ENCODE results near the gene CLRN1.

Gene CLRN1

GRCh38 chr3:150975086-150975991, 2.8 kb upstream of the CLRN1 start:
- DNase-seq: no peak

DNA sequence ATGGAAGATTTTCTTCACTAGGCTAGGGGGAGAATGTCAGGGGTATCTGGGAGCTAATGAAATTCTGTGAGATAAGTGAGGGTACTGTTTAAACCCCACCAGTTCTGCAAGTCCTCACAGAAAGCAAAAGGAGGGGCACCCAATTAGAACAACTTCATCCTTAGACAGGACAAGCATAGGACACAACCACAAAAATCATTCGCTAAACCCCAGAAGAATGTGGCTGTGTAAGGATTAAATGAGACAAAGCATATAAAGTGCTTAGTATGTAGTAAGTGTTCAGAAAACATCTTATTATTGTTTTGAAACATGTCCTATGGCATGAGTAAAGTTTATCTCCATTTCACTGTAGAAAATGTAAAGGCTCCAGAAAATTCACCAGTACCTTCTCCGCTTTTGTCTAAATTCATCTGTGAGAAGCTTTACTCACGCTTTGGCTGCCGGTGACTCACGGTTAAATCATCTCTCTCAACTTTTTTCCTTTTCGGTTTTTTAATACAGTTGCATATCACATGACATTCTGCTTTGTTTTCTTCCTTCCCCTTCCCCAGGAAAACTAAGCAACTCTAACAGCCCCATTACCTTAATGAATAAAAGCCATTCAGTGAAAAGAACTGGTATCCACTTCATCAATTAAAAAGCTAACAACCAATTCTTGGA, 1.7 kb downstream of the CLRN1 start:
- DNase-seq: no peak

- no peak for DNase-seq
Observed at GRCh38 chr3:150968341-150969035, 4.0 kb downstream of the CLRN1 start.

GRCh38 chr3:150965436-150965835, 7.1 kb downstream of the CLRN1 start:
- no peak for DNase-seq

DNA sequence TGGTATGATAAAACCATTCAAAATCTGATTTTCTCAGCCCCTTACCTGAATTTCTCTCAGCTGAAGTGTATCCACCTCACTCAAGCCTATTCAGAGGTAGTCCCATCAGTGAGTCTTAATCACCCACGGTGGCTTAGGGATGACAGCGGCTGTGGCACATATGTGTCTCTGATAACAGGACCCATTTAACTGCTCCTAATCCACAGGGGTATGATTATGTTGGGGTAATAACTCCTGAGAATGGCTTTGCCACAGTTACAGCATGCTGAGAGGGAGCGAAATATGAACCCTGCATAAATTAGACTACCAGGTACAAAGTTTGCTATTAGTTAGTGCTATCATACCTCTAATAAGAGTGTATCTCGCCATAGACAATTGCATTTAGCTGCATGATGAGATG, 10.6 kb downstream of the CLRN1 start:
- DNase-seq: no peak

DNA sequence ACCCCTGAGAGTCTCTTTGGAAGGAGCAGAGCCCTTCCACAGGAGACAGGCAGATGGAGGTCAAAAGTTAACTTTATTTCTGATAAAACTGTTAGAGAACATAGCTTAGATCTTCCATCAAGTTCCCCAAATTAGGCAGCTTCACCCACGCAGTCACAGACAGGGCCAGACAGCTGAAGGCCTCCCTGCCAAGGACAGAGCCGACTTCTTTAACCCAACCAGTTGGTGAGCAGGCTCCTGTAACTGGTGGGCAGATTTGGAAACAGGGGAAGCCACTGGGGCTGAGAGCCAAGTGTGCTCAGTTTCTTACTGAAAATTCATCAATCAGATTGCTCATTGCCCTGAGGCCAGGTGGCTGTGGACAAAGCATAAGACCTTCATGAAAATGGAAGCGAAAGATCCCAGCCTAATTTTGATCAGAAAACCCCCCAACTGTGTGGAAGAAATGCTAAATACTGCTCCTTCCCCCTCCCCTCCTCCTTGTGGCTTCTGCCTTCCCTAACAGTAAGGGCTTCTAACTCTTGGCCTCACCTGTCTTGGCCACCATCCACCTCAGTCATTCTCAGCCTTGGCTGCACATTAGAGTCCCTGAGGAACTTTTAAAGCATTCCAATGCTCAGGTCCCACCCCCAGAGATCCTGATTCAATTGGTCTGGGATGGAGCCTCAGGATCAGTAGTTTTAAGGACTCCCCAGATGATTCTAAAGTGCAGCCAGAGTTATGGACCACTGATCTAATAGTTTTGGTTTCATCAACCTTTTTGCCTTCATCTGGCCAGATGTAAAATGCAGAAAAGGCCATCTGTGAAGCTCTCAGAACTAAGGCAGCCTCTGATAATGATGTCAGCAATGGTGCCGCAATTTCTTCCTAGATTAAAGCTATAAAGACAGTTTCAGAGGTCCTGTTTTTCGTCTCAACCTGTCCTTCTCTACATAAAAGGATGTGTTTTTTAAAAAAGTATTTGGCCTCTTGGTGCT, 11.5 kb downstream of the CLRN1 start:
- no peak for DNase-seq

- no peak for DNase-seq
Observed at GRCh38 chr3:150958683-150959082, 13.8 kb downstream of the CLRN1 start.

- DNase-seq: no peak
Observed at GRCh38 chr3:150956376-150956775, 16.2 kb downstream of the CLRN1 start.

DNA sequence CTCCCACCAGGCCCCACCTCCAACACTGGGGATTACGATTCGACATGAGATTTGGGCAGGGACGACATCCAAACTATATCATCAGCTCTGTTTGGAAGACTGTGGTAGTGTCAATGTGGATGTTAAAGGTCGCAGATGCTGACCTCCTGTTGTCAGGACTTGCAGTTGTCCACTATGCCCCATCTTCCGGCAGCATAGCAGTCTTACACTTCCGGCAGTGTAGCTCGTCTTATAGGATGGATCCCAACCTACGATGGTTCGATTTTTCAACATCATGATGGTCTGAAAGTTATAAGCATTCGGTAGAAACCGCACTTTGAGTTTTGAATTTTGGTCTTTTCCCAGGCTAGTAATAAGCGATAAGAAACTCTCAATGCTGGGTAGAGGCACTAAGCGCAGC, 20.6 kb downstream of the CLRN1 start:
- no peak for DNase-seq

- DNase-seq: no peak
Observed at GRCh38 chr3:150945226-150946032, 27.1 kb downstream of the CLRN1 start.

DNA sequence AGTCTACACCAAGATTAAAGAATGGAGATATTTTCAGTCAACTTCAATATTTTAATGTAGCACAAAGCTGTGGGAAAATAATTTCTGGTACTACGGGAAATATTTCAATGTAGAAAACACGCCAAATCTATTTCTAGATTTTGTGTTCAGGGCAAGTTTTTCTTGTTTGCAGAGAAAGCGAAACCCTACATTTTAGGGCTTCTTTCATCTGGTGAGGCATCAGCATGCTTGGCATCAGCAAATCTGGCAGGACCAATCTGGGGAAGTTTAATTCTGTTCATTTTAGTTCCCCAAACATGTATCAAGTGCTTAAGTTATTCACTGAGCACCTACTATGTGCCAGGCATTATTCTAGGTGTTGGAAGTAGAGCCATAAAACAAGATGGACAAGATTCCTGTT, 30.3 kb downstream of the CLRN1 start:
- no peak for DNase-seq

GRCh38 chr3:150936693-150937092, 35.8 kb downstream of the CLRN1 start:
- no peak for DNase-seq

DNA sequence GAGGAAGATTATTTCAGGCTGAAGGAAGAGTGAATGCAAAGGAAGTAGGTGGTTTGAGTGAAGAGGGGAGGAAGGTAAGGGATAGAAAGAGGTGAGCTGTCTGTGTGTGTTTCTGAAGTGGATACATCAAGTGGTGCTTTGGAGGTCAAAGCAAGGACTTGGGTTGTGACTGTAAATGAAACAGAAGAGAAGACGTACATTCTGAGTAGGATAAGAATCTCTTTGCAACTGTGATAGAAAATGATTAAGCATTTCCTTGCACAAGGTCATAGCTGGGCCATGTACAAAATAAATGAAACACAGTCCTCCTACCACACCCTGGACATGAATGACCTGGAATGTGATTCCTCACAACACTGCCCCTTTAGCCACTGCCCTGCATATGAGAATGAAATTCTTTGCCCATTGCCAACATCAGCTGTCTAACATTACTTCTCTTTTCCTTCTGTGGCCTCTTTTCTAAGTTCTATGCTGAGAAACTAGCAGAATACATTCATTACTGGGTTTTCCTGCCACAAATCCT, 39.0 kb downstream of the CLRN1 start:
- DNase-seq: no peak

GRCh38 chr3:150931745-150932144, 40.8 kb downstream of the CLRN1 start:
- DNase-seq: no peak

DNA sequence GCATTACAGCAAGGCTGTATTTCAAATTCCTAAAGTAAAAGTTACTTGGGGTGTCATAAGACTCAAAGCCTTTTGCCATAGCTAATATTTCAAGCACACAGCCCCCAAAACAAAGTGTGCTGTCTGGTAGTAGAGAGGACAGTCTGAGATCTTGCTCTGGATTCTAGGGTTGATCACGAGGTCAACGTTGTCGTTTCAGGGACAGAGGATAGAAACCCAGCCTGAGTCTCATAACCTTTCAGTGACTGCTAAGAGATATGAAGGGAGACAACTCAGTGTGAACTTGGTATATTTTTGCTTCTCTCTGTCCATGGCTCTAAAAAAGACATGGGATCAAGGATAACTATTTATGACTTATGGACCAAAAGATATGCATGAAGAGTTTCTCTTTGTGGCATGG, 41.7 kb downstream of the CLRN1 start:
- DNase-seq: no peak

DNA sequence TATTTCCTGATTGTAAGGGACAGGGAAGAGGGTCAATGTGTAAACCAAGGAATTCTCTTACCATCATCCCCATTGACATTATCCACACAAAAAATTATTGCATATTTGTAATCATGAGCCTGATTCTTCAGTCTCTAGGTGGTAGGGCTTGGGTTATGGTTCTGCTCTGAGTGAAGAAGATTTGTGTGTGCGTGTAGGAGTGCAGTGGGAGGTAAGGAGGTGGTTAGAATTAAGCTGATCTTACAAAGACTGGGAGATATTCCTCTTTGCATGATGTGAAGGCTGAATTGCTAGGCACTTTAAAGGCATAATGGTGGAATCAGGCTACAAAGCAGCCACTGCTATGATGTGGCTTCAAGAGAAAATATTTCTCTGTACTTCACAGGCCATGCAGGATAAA, 44.3 kb downstream of the CLRN1 start:
- no peak for DNase-seq

GRCh38 chr3:150926328-150926727, 46.2 kb downstream of the CLRN1 start:
- DNase-seq: no peak

GRCh38 chr3:150925751-150926201, 46.8 kb downstream of the CLRN1 start:
- DNase-seq: no peak

DNA sequence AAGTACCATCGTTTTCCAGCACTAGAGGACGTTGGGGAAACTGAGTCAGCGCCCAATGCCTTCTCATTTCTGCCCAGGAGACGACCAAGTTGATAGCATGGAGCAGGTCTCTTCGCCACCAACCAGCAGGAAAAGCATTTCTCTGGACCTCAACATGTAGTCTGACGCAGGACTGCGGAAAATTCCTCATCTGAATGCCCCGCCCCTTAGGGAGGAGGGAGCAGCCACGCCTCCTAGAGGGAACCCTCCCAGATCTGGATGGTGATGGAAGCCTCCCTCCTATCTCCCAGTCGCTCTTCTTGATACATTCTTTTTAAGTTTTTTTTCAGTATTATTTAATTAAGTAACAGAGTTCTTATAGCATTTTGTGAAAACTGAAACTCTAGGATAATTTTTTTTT, 49.9 kb downstream of the CLRN1 start:
- no peak for DNase-seq

- no peak for DNase-seq
Observed at GRCh38 chr3:150921209-150921608, 51.3 kb downstream of the CLRN1 start.

GRCh38 chr3:150920236-150920635, 52.3 kb downstream of the CLRN1 start:
- DNase-seq: no peak

Data from activated gamma-delta T cell (primary cell).